ENCODE measurements around the gene NCEH1. TPM values are rescaled to one million over a fixed set of nuclear protein-coding genes. Genes with fewer than 3 reads are reported as not detected.

NCEH1 gene
- total and polyA plus RNA-seq, 7 donors, result 2.6 to 12.0 (median 5.1) TPM

DNA sequence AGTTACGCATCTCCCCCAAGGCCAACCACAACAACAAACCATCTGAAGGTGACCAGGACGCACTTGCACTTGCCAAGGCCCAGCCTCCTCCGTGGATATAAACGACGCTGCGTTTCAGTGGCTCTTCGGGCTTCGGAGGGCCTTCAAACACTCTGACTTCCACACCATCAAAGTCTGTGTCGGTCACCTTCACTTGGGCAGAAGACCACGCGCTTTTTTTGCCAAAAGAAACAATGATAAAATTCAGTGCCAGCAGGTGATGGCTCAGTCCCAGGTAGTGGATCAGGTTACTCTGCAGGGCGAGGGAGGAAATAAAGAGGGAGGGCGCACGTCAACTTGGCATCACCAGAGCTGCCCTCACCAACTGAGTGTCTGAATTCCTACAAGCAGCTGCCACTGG lies 63.0 kb downstream of the NCEH1 start:
- Histone ChIP-seq H3K9me3 (no peaks in the 10 kb centered on the region), H3K4me3 (no peak overlapping the region), H3K27me3 (ENCODE audit: insufficient read depth in 3 of 3, low read length in 2 of 3) (no peaks in the 10 kb centered on the region), H3K27ac (no peak overlapping the region), H3K4me1 (no peaks in the 10 kb centered on the region), H3K36me3 (ENCODE audit: insufficient read depth in 1 of 2, low read depth in 1 of 2) (peaks cover 0 to 8% of the 10 kb centered on the region in 2 donors)
- 43 to 57% (median 50%) methylated on average over 14 of the region's 14 CpGs for WGBS, 3 donors
- TF ChIP-seq, protein P1, sequence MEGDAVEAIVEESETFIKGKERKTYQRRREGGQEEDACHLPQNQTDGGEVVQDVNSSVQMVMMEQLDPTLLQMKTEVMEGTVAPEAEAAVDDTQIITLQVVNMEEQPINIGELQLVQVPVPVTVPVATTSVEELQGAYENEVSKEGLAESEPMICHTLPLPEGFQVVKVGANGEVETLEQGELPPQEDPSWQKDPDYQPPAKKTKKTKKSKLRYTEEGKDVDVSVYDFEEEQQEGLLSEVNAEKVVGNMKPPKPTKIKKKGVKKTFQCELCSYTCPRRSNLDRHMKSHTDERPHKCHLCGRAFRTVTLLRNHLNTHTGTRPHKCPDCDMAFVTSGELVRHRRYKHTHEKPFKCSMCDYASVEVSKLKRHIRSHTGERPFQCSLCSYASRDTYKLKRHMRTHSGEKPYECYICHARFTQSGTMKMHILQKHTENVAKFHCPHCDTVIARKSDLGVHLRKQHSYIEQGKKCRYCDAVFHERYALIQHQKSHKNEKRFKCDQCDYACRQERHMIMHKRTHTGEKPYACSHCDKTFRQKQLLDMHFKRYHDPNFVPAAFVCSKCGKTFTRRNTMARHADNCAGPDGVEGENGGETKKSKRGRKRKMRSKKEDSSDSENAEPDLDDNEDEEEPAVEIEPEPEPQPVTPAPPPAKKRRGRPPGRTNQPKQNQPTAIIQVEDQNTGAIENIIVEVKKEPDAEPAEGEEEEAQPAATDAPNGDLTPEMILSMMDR (IDR thresholded peaks at IDR 0.05), result no peak
- ATAC-seq, result peak in 3 of 4 donors; percentile 61 to 87 (median 86)
- DNase-seq, result no peak
- intact Hi-C loops (cut with DNase I), result no loop called here

GRCh38 chr3:172647080-172647479 lies 63.8 kb downstream of the NCEH1 start:
- TF ChIP-seq, protein P1 (IDR thresholded peaks at IDR 0.05), result no peak
- no peaks in the 10 kb centered on the region for H3K27me3 ChIP-seq (ENCODE audit: insufficient read depth in 3 of 3, low read length in 2 of 3)
- no peaks in the 10 kb centered on the region for H3K4me1 ChIP-seq
- WGBS, 3 donors, result 69 to 81% (median 71%) methylated on average over 3 of the region's 3 CpGs
- H3K4me3 ChIP-seq, result no peak overlapping the region
- H3K9me3 ChIP-seq, result no peaks in the 10 kb centered on the region
- ATAC-seq (no peak), DNase-seq (no peak)
- intact Hi-C loops (cut with DNase I), result no loop called here
- H3K36me3 ChIP-seq (ENCODE audit: insufficient read depth in 1 of 2, low read depth in 1 of 2), result peaks cover 0 to 15% of the 10 kb centered on the region in 2 donors
- H3K27ac ChIP-seq, result no peak overlapping the region

DNA sequence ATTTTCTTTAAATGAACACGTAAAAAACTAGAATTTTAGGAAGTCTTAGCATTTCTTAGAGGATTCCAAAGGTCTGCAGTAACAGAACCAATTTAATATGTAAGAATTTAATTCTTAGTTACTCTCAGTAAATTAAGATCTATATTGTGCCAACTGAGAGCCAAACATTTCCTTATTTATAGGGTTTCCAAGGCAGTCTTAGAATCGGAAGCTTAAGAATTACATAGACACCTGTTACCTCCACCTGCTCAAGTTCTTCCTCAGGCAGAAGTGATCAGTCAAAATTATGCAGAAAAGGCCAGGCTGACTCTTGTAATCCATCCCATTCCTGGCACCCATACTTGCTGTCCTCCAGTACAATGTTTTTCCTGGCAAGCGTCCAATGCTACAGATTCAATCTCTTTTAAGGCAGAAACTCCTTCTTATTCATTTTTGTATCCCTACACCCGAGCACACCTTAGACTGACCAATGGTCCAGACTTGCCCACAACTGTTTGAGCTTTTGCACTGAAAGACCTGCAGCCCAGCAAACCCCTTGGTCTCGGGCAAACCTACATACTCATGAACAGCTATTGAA lies 64.3 kb downstream of the NCEH1 start:
- DNase-seq, result no peak
- no peak overlapping the region for H3K4me3 ChIP-seq

DNA sequence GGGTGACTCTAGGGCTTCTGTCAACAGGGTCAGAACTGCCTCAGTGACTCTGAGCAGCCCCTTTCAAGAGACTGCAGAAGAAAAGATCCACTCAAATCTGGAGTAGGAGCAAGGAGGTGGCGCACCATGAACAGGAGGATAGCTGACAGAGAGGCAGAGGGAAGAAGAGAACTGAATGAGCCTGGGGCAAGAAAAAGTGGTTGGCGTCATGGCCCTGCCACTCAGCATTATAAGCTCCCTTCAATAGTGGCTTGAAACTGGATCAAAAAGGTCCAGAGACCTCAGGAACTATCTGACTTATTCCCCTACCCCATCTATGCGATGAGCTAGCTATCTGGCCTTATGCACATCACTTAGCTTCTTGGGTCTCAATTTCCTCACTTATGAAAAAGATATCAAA lies 66.6 kb downstream of the NCEH1 start:
- H3K4me3 ChIP-seq, result no peak overlapping the region
- WGBS, 3 donors, result 98% methylated on average over 3 of the region's 3 CpGs
- no peaks in the 10 kb centered on the region for H3K4me1 ChIP-seq
- H3K9me3 ChIP-seq, result no peaks in the 10 kb centered on the region
- peaks cover 0 to 15% of the 10 kb centered on the region in 2 donors for H3K36me3 ChIP-seq (ENCODE audit: insufficient read depth in 1 of 2, low read depth in 1 of 2)
- DNase-seq (no peak), ATAC-seq (no peak)
- intact Hi-C loops (cut with DNase I), result no loop called here
- H3K27ac ChIP-seq, result no peak overlapping the region
- TF ChIP-seq, protein P1 (IDR thresholded peaks at IDR 0.05), result no peak
- H3K27me3 ChIP-seq (ENCODE audit: insufficient read depth in 3 of 3, low read length in 2 of 3), result no peaks in the 10 kb centered on the region

More for the DNA sequence above, 64.3 kb downstream of the NCEH1 start:
- TF ChIP-seq, protein P1 (IDR thresholded peaks at IDR 0.05), result no peak
- H3K9me3 ChIP-seq, result no peaks in the 10 kb centered on the region
- H3K27ac ChIP-seq, result no peak overlapping the region
- no peaks in the 10 kb centered on the region for H3K27me3 ChIP-seq (ENCODE audit: insufficient read depth in 3 of 3, low read length in 2 of 3)
- H3K4me1 ChIP-seq, result no peaks in the 10 kb centered on the region
- intact Hi-C loops (cut with DNase I), result no loop called here
- H3K36me3 ChIP-seq (ENCODE audit: insufficient read depth in 1 of 2, low read depth in 1 of 2), result peaks cover 0 to 15% of the 10 kb centered on the region in 2 donors
- ATAC-seq, result no peak
- 62 to 72% (median 65%) methylated on average over 5 of the region's 5 CpGs for WGBS, 3 donors

All from psoas muscle (tissue), 8 donors.